CD4-positive, CD25-positive, alpha-beta regulatory T cell (primary cell): ENCODE results near the gene CP. TPM values are rescaled to one million over a fixed set of nuclear protein-coding genes. Genes with fewer than 3 reads are reported as not detected.
A peak's percentile ranks its signal among the peaks of the same experiment; 100 is the strongest.
"Not testable (repeated sequence)": the region's sequence is repeated elsewhere in the genome, so short reads cannot be mapped to it uniquely, and the experiment has no call there.

ENCODE experiments used
- ATAC-seq, 2 donors: fragments of 150-1000 bp; cut with Tn5 transposase; one replicate each; pipeline ENCODE4 v1.10.0; 2021; ENCODE audit warnings: low read depth in 2 of 2, moderate number of reproducible peaks in 2 of 2, moderate library complexity in 1 of 2
- DNase-seq, 3 donors: peaks; one replicate each; pipeline versions ENCODE4 v3.0.0 to v3.0.0-alpha.2; 2012 to 2022; ENCODE audit warnings: mixed read lengths in 1 of 3
- H3K27ac ChIP-seq: one replicate; pipeline ENCODE4 v1.7.0; 2013; ENCODE audit warnings: mild to moderate bottlenecking, low read length; ENCODE audit not compliant: insufficient read depth, poor library complexity, severe bottlenecking
- H3K27me3 ChIP-seq: one replicate; pipeline ENCODE4 v1.7.0; 2013; ENCODE audit warnings: low read length; ENCODE audit not compliant: control insufficient read depth, insufficient read depth
- H3K36me3 ChIP-seq: one replicate; pipeline ENCODE4 v1.7.0; 2013; ENCODE audit warnings: mild to moderate bottlenecking, low read length, moderate library complexity; ENCODE audit not compliant: control insufficient read depth, insufficient read depth
- H3K4me1 ChIP-seq: 2 replicates; pipeline ENCODE4 v1.7.0; 2013; ENCODE audit warnings: mild to moderate bottlenecking, low read length; ENCODE audit not compliant: insufficient read depth, control insufficient read depth, poor library complexity, severe bottlenecking
- H3K4me3 ChIP-seq: one replicate; pipeline ENCODE4 v1.7.0; 2013; ENCODE audit warnings: low read depth, mild to moderate bottlenecking, low read length, moderate library complexity
- H3K9me3 ChIP-seq, 2 experiments: 1 replicate in 1 of 2; 2 replicates in 1 of 2; pipeline ENCODE4 v1.7.0; 2013; ENCODE audit warnings: low read length in 2 of 2, mild to moderate bottlenecking in 1 of 2, moderate library complexity in 1 of 2; ENCODE audit not compliant: control insufficient read depth in 2 of 2
- H3K27ac Mint-ChIP-seq, 3 donors: one replicate each; pipeline ENCODE4 v1.8.0; 2020 to 2022; ENCODE audit warnings: mild to moderate bottlenecking in 3 of 3, mixed read lengths in 3 of 3, moderate library complexity in 2 of 3
- H3K27me3 Mint-ChIP-seq: one replicate; pipeline ENCODE4 v1.8.0; 2022; ENCODE audit warnings: mild to moderate bottlenecking, mixed read lengths
- H3K36me3 Mint-ChIP-seq: one replicate; pipeline ENCODE4 v1.8.0; 2020; ENCODE audit warnings: mixed read lengths
- H3K4me1 Mint-ChIP-seq, 4 donors: one replicate each; pipeline ENCODE4 v1.8.0; 2020 to 2022; ENCODE audit warnings: mixed read lengths in 4 of 4, mild to moderate bottlenecking in 1 of 4
- H3K4me3 Mint-ChIP-seq, 4 donors: one replicate each; pipeline ENCODE4 v1.8.0; 2020 to 2022; ENCODE audit warnings: mild to moderate bottlenecking in 4 of 4, mixed read lengths in 4 of 4, moderate library complexity in 3 of 4
- H3K9me3 Mint-ChIP-seq, 7 donors: one replicate each; pipeline ENCODE4 v1.8.0; 2020 to 2022; ENCODE audit warnings: mixed read lengths in 7 of 7, mild to moderate bottlenecking in 3 of 7, moderate library complexity in 2 of 7
- polyA plus RNA-seq, 4 donors: library from polyadenylated mRNA; unstranded; fragments of 300-500 nt; fragmentation: Illumina TruSeq; gene quantifications; one replicate each; pipeline ENCODE4 v1.2.3, GENCODE V29; 2021
- total RNA-seq: library from RNA; stranded (reverse); gene quantifications from one replicate; pipeline ENCODE4 v1.2.3, GENCODE V29; 2022

Gene CP
- total and polyA plus RNA-seq, 5 donors from 2014 or later, result 0.08 to 0.44 (median 0.15) TPM; not detected in 2

DNA sequence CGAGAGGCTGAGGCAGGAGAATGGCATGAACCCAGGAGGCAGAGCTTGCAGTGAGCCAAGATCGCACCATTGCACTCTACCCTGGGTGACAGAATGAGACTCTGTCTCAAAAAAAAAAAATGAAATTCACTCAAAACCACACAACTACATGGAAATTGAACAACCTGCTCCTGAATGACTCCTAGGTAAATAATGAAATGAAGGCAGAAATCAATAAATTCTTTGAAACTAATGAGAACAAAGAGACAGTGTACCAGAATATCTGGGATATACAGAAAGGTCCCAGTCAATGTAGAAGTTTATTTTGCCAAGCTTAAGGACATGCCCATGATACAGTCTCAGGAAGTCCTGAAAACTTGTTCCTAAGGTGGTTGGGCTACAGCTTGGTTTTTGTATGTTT lies 16.6 kb upstream of the CP start:
- not testable (repeated sequence) for H3K9me3 Mint-ChIP-seq, DNase-seq, ATAC-seq, H3K4me1 ChIP-seq, H3K4me3 ChIP-seq, H3K36me3 ChIP-seq, H3K36me3 Mint-ChIP-seq, H3K4me1 Mint-ChIP-seq, H3K9me3 ChIP-seq, H3K27ac ChIP-seq, H3K27me3 ChIP-seq, H3K4me3 Mint-ChIP-seq, H3K27ac Mint-ChIP-seq
- H3K27me3 Mint-ChIP-seq, result peaks cover 29% of the 10 kb centered on the region

DNA sequence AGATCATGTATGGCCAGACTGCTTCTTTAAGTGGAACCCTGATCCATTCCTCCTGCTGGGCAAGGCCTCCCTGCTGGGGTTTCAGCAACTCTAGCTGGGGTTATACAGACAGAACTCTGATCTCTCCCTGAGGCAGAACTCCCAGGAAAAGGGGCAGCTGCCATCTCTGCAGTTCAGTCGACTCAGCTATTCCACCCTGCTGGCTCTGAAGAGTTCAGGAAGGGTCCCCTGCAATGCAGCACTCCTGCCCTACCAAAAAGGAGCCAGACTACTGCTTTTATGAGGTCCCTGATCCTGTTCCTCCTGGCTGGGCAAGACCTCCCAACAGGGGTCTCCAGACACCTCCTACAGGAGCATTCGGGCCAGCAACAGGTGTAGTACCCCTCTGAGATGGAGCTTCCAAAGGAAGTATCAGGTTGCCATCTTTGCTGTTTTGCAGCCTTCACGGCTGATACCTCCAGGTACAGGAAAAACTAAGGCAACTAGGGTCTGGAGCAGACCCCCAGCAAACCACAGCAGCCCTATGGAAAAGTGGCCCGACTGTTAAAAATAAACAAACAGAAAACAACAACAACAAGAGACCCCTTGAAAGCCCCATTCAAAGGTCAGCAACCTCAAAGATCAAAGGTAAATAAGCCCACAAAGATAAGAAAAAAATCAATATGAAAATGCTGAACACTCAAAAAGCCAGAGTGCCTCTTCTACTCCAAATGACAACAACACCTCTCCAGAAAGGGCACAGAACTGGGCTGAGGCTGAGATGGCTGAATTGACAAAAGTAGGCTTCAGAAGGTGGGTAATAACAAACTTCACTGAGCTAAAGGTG lies 14.2 kb upstream of the CP start:
- Histone ChIP-seq H3K4me3 (no peak overlapping the region), H3K27ac (no peak overlapping the region), H3K36me3 (no peaks in the 10 kb centered on the region), H3K9me3 (no peaks in the 10 kb centered on the region), H3K27me3 (peaks cover 2% of the 10 kb centered on the region), H3K4me1 (no peaks in the 10 kb centered on the region)
- Mint-ChIP-seq H3K9me3 (peaks cover 0 to 3% (median 0%) of the 10 kb centered on the region in 7 donors), H3K27ac (no peak overlapping the region), H3K36me3 (no peaks in the 10 kb centered on the region), H3K4me3 (no peak overlapping the region), H3K27me3 (peaks cover 35% of the 10 kb centered on the region), H3K4me1 (no peaks in the 10 kb centered on the region)
- ATAC-seq (no peak), DNase-seq (no peak)

DNA sequence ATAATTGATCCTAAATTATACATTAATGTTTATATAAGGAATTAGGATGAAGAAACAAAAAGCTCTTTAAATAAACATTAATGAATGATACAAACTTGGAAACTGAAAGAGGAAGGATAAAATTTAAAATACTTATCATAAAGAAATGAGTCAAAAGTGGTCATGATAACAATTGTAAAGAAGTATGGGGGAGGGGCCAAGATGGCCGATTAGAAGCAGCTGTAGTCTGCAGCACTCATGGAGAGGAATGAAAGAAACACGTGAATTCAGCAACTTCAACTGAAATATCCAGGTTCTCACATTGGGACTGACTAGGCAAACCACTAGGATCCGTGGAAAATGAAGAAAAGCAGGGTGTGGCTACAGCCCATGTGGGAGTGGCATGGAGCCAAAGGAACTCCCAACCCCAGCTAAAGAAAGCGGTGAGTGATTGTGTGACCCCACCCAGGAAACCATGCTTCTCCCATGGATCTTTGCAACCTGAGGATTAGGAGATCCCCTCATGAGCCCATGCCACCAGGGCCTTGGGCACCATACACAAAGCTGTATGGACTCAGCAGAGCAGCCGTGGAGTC lies 13.1 kb upstream of the CP start:
- H3K4me3 Mint-ChIP-seq, result no peak overlapping the region
- DNase-seq, result no peak
- peaks cover 35% of the 10 kb centered on the region for H3K27me3 Mint-ChIP-seq
- no peaks in the 10 kb centered on the region for H3K9me3 ChIP-seq
- H3K27ac ChIP-seq, result no peak overlapping the region
- H3K36me3 ChIP-seq, result no peaks in the 10 kb centered on the region
- ATAC-seq, result no peak
- H3K9me3 Mint-ChIP-seq, result peaks cover 0 to 3% (median 0%) of the 10 kb centered on the region in 7 donors
- H3K27me3 ChIP-seq, result peaks cover 4% of the 10 kb centered on the region
- H3K4me3 ChIP-seq, result no peak overlapping the region
- H3K36me3 Mint-ChIP-seq, result no peaks in the 10 kb centered on the region
- no peak overlapping the region for H3K27ac Mint-ChIP-seq
- H3K4me1 ChIP-seq, result no peaks in the 10 kb centered on the region
- no peaks in the 10 kb centered on the region for H3K4me1 Mint-ChIP-seq

DNA sequence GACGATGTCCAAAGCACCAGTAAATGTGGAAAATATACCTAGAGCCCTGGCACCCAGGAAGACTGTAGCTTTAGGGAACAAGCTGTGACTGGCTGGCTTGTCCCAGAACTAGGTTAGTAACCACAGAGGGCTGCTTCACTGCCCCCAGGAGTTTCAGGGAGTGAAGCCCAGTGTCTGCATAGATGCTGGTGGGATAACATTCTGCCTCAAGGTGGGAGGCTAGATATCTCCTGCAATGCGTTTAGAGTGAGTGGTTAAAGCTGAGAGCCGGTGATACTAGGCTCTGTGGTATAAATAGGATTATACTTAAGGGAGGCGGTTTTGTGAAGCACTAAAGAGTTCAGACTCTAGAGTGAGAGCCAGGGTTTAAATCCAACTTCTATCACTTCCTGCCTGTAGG lies 11.7 kb upstream of the CP start:
- peaks cover 4% of the 10 kb centered on the region for H3K27me3 ChIP-seq
- H3K27ac ChIP-seq, result no peak overlapping the region
- H3K9me3 ChIP-seq, result no peaks in the 10 kb centered on the region
- Mint-ChIP-seq H3K27ac (no peak overlapping the region), H3K36me3 (no peaks in the 10 kb centered on the region), H3K4me3 (no peak overlapping the region), H3K4me1 (no peaks in the 10 kb centered on the region), H3K9me3 (peaks cover 0 to 1% (median 0%) of the 10 kb centered on the region in 7 donors), H3K27me3 (peaks cover 34% of the 10 kb centered on the region)
- H3K36me3 ChIP-seq, result no peaks in the 10 kb centered on the region
- no peak overlapping the region for H3K4me3 ChIP-seq
- DNase-seq (no peak), ATAC-seq (no peak)
- H3K4me1 ChIP-seq, result no peaks in the 10 kb centered on the region

DNA sequence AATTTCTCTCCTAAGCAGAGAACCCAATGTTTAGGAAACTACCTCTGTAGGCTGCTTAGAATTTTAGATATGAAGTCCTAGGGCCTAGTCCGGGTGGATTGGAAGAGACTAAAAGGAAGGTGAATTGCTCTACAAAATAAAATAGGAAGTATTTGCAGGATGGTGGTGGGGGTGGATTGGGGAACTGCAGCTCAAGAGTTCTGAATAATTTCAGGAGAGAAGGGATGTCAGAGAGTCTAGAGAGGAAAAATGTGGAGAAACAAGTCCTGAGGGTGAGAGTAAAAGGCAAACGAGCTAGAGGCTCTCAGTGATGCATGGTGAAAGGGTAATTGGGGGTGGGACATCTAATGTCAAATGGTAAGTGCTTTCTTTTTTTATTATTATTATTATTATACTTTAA lies 10.2 kb upstream of the CP start:
- H3K36me3 ChIP-seq, result no peaks in the 10 kb centered on the region

DNA sequence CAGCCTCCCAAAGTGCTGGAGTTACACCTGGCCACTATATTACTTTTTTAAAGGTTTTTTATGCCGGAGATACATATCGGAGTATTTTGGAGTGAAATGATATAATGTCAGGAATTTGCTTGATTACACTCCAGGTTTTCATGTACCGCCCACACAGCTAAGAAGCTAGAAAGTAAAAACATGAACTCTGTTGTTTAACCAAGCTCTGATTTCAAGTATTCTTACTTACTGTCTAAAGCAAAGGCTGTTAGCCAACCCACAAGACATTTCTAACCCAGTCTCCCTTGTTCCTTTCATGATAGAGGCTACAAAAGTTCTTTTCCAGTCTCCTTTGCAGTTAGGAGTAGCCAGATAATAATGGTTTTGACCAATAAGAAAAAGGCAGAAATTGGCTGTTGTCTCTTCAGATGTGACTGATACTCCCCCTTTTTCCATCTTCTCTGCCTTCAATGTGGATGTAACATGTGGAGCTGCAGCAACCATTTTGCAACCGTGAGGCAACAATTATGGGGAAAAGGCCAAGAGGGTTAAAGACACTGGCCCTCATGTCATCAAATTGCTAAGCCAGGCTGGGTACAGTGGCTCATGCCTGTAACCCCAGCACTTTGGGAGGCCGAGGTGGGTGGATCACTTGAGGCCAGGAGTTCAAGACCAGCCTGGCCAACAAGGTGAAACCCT lies 6.1 kb upstream of the CP start:
- no peak overlapping the region for H3K4me3 ChIP-seq
- H3K27me3 ChIP-seq, result peaks cover 2% of the 10 kb centered on the region
- DNase-seq (no peak), ATAC-seq (no peak)
- no peaks in the 10 kb centered on the region for H3K9me3 ChIP-seq
- H3K36me3 Mint-ChIP-seq, result no peaks in the 10 kb centered on the region
- H3K4me3 Mint-ChIP-seq, result no peak overlapping the region
- peaks cover 15% of the 10 kb centered on the region for H3K27me3 Mint-ChIP-seq
- H3K27ac Mint-ChIP-seq, result no peak overlapping the region
- peaks cover 7% of the 10 kb centered on the region for H3K4me1 ChIP-seq
- peaks cover 0 to 1% (median 0%) of the 10 kb centered on the region in 7 donors for H3K9me3 Mint-ChIP-seq
- H3K27ac ChIP-seq, result no peak overlapping the region
- no peaks in the 10 kb centered on the region for H3K36me3 ChIP-seq
- peaks cover 0 to 11% (median 8%) of the 10 kb centered on the region in 4 donors for H3K4me1 Mint-ChIP-seq

More for the DNA sequence above, 10.2 kb upstream of the CP start:
- Mint-ChIP-seq H3K27ac (no peak overlapping the region), H3K36me3 (no peaks in the 10 kb centered on the region), H3K4me3 (no peak overlapping the region), H3K27me3 (peaks cover 29% of the 10 kb centered on the region), H3K4me1 (no peaks in the 10 kb centered on the region), H3K9me3 (peaks cover 0 to 1% (median 0%) of the 10 kb centered on the region in 7 donors)
- Histone ChIP-seq H3K9me3 (no peaks in the 10 kb centered on the region), H3K27ac (no peak overlapping the region), H3K27me3 (peaks cover 4% of the 10 kb centered on the region), H3K4me1 (no peaks in the 10 kb centered on the region), H3K4me3 (no peak overlapping the region)
- ATAC-seq (no peak), DNase-seq (no peak)

DNA sequence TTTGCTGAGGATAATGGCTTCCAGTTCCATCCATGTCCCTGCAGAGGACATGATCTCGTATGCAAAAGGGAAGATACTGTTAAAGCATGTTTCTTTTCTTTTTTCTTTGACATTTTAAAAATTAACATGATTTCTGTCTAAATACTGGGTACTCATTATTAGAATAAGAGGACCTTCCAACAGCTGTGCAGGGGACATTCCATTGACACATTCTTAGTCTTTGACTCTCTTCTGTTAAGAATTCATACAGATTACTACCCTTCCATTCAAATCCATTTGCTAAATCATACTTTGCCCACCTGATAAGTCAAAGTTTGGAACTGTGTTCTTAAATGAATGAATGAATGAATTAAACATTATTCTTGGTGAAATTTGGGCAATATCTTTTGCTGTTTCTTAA lies 5.1 kb upstream of the CP start:
- H3K4me3 Mint-ChIP-seq, result no peak overlapping the region
- peaks cover 0 to 1% (median 0%) of the 10 kb centered on the region in 7 donors for H3K9me3 Mint-ChIP-seq
- no peak overlapping the region for H3K4me3 ChIP-seq
- peaks cover 0 to 11% (median 8%) of the 10 kb centered on the region in 4 donors for H3K4me1 Mint-ChIP-seq
- peak overlapping the region in 1 of 3 donors; percentile 7 for H3K27ac Mint-ChIP-seq
- H3K4me1 ChIP-seq, result peaks cover 7% of the 10 kb centered on the region
- no peak for DNase-seq
- peaks cover 4% of the 10 kb centered on the region for H3K27me3 ChIP-seq
- no peaks in the 10 kb centered on the region for H3K36me3 Mint-ChIP-seq
- H3K36me3 ChIP-seq, result no peaks in the 10 kb centered on the region
- ATAC-seq, result no peak
- H3K27me3 Mint-ChIP-seq, result peaks cover 15% of the 10 kb centered on the region
- H3K9me3 ChIP-seq, result no peaks in the 10 kb centered on the region
- H3K27ac ChIP-seq, result no peak overlapping the region
